Peyer's patch (tissue), 4 donors: ENCODE results near the gene INTS1. TPM values are rescaled to one million over a fixed set of nuclear protein-coding genes. Genes with fewer than 3 reads are reported as not detected.

Experiments used
- DNase-seq, 3 donors: peaks; one replicate each; pipeline ENCODE4 v3.0.0-alpha.2; 2017 to 2019
- H3K27ac ChIP-seq, 4 donors: fragments of 200-600 bp; sonication (generic); one replicate each; pipeline ENCODE4 v1.5.1; 2016 to 2019
- H3K27me3 ChIP-seq, 2 donors: fragments of 200-600 bp; sonication (generic); one replicate each; pipeline ENCODE4 v1.5.1; 2019
- H3K36me3 ChIP-seq, 3 donors: fragments of 200-600 bp; sonication (generic); one replicate each; pipeline ENCODE4 v1.5.1; 2016 to 2019
- H3K4me1 ChIP-seq, 4 donors: fragments of 200-600 bp; sonication (generic); one replicate each; pipeline ENCODE4 v1.5.1; 2016 to 2019
- H3K4me3 ChIP-seq, 4 donors: fragments of 200-600 bp; sonication (generic); 1 replicate in 3 of 4; 2 replicates in 1 of 4; pipeline ENCODE4 v1.5.1; 2016 to 2019; ENCODE audit warnings: mild to moderate bottlenecking in 1 of 4
- H3K9me3 ChIP-seq, 4 donors: fragments of 200-600 bp; sonication (generic); one replicate each; pipeline ENCODE4 v1.5.1; 2016 to 2019; ENCODE audit warnings: mild to moderate bottlenecking in 1 of 4
- POLR2A ChIP-seq, 2 donors: fragments of 450-650 bp; IDR thresholded peaks; one replicate each; pipeline ENCODE4 v1.5.1; 2017; ENCODE audit warnings: antibody characterized with exemption in 2 of 2, mild to moderate bottlenecking in 2 of 2, moderate library complexity in 2 of 2
- total RNA-seq, 4 donors: library from RNA; depleted of rRNA; stranded (reverse); fragments of >200 nt; gene quantifications; one replicate each; pipeline ENCODE4 v1.1.0, GENCODE V29; 2016
- TF ChIP-seq, protein P1 (sequence below), 6 experiments: fragments of 450-650 bp in 4 of 6; fragments of 200-600 bp in 2 of 6; sonication (generic) in 1 of 6; IDR thresholded peaks; one replicate each; pipeline ENCODE4 v1.5.1; 2017 to 2019; ENCODE audit warnings: antibody characterized with exemption in 6 of 6, mild to moderate bottlenecking in 3 of 6, moderate library complexity in 1 of 6

INTS1 gene
- total RNA-seq, 4 donors from 2014 or later = 84.4 to 192 (median 108) TPM

GRCh38 chr7:1461646-1462375 lies 42.4 kb downstream of the INTS1 start:
- DNase-seq = no peak
- peak in 1 of 2 donors; percentile 10 for TF ChIP-seq POLR2A (IDR thresholded peaks at IDR 0.05)
- TF ChIP-seq, protein P1, sequence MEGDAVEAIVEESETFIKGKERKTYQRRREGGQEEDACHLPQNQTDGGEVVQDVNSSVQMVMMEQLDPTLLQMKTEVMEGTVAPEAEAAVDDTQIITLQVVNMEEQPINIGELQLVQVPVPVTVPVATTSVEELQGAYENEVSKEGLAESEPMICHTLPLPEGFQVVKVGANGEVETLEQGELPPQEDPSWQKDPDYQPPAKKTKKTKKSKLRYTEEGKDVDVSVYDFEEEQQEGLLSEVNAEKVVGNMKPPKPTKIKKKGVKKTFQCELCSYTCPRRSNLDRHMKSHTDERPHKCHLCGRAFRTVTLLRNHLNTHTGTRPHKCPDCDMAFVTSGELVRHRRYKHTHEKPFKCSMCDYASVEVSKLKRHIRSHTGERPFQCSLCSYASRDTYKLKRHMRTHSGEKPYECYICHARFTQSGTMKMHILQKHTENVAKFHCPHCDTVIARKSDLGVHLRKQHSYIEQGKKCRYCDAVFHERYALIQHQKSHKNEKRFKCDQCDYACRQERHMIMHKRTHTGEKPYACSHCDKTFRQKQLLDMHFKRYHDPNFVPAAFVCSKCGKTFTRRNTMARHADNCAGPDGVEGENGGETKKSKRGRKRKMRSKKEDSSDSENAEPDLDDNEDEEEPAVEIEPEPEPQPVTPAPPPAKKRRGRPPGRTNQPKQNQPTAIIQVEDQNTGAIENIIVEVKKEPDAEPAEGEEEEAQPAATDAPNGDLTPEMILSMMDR (IDR thresholded peaks at IDR 0.05) = no peak
- Histone ChIP-seq H3K27ac (peak overlapping the region; percentile 70 to 99 (median 86)), H3K4me3 (peak overlapping the region in 1 of 4 donors; percentile 87), H3K36me3 (no peaks in the 10 kb centered on the region), H3K27me3 (no peaks in the 10 kb centered on the region), H3K9me3 (no peaks in the 10 kb centered on the region), H3K4me1 (peaks cover 13 to 77% (median 25%) of the 10 kb centered on the region in 4 donors)

GRCh38 chr7:1460821-1461645 lies 43.2 kb downstream of the INTS1 start:
- peaks cover 12 to 77% (median 23%) of the 10 kb centered on the region in 4 donors for H3K4me1 ChIP-seq
- peak overlapping the region; percentile 70 to 99 (median 86) for H3K27ac ChIP-seq
- peak in 2 of 3 donors; percentile 85 to 87 for DNase-seq
- H3K4me3 ChIP-seq = peak overlapping the region in 2 of 4 donors; percentile 56 to 87
- no peaks in the 10 kb centered on the region for H3K36me3 ChIP-seq
- no peaks in the 10 kb centered on the region for H3K27me3 ChIP-seq
- H3K9me3 ChIP-seq = no peaks in the 10 kb centered on the region
- peak; percentile 57 to 68 for TF ChIP-seq POLR2A (IDR thresholded peaks at IDR 0.05)
- TF ChIP-seq, protein P1 (IDR thresholded peaks at IDR 0.05) = no peak

DNA sequence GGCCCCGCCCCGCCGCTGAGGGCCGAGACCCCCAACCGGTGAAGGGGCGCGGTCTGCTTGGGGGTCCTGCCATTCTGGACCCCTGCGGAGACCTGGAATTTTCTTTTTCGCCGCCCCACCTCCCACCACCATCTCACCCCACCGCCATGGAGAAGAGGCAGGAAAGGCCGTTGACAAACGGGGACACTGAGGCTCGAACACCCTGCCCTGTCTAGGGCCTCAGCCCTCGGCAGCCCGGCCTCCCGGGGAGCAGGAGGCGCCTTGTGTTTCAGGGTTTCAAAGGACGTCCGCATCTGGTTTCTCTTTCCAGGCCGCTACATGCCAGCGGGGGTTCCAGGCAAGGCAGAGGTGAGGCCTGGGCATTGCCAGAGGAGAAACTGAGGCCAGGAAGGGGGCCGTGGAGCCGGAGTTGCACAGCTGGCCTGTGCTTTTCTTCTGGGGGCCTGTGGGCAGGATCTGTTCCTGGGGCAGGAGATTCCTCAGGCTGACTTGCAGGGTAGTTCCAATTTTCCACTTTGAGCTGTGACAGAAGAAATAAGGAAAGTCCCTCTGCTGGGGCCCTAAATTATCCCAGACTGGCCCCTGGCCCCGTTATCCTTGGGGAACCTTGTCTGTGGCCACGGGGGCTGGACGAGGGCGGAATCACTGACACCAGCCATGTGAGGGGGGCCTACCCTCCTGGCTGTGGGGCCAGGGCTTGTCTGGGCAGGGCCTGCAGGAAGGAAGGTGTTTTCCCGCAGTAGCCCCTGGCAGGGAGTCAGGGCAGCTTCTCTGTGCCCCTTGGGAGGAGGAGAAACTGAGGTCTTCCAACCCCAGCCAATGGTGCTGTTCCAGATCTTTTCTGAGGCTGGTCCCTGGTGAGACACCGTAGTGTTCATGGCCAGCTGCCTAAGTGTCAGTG lies 44.0 kb downstream of the INTS1 start:
- no peaks in the 10 kb centered on the region for H3K9me3 ChIP-seq
- DNase-seq = peak in 1 of 3 donors; percentile 63
- H3K27me3 ChIP-seq = no peaks in the 10 kb centered on the region
- H3K27ac ChIP-seq = peak overlapping the region; percentile 70 to 99 (median 86)
- H3K4me1 ChIP-seq = peaks cover 9 to 84% (median 23%) of the 10 kb centered on the region in 4 donors
- TF ChIP-seq POLR2A (IDR thresholded peaks at IDR 0.05) = no peak
- TF ChIP-seq, protein P1 (IDR thresholded peaks at IDR 0.05) = no peak
- H3K36me3 ChIP-seq = no peaks in the 10 kb centered on the region
- H3K4me3 ChIP-seq = peak overlapping the region; percentile 56 to 89 (median 76)

GRCh38 chr7:1459512-1459892 lies 44.7 kb downstream of the INTS1 start:
- Histone ChIP-seq H3K27ac (peak overlapping the region; percentile 76 to 99 (median 89)), H3K4me3 (peak overlapping the region; percentile 65 to 89 (median 86)), H3K4me1 (peaks cover 9 to 87% (median 23%) of the 10 kb centered on the region in 4 donors), H3K36me3 (no peaks in the 10 kb centered on the region), H3K27me3 (no peaks in the 10 kb centered on the region), H3K9me3 (no peaks in the 10 kb centered on the region)
- peak; percentile 97 to 100 (median 100) for DNase-seq
- TF ChIP-seq, protein P1 (IDR thresholded peaks at IDR 0.05) = no peak
- TF ChIP-seq POLR2A (IDR thresholded peaks at IDR 0.05) = no peak
